ENCODE data around the gene TGFA. TPM values are rescaled to one million over a fixed set of nuclear protein-coding genes. Genes with fewer than 3 reads are reported as not detected.

Gene TGFA
- total RNA-seq, 1 experiment from 2014 or later: 1.7 TPM

- H3K27me3 ChIP-seq (ENCODE audit: control insufficient read depth, insufficient read depth, low read length): peaks cover 12% of the 10 kb centered on the region
- POLR2A ChIA-PET: no interaction called here
- no peak for DNase-seq (ENCODE audit: low read depth, low spot score)
- no peak overlapping the region for H3K4me3 ChIP-seq (ENCODE audit: low read depth in 2 of 2, low read length in 2 of 2)
- no peaks in the 10 kb centered on the region for H3K4me1 ChIP-seq (ENCODE audit: control insufficient read depth, insufficient read depth, low read length)
- intact Hi-C loops (cut with micrococcal nuclease; ENCODE audit: unreplicated experiment): no loop called here
- no peak overlapping the region for H3K27ac ChIP-seq (ENCODE audit: low read length)
- in situ Hi-C loops (cut with HindIII; ENCODE audit: low pct_unique_long_range_greater_than_20kb, low sequenced_read_pairs): no loop called here
- no peak for ATAC-seq
- TF ChIP-seq TCF7L2 (IDR thresholded peaks at IDR 0.05; ENCODE audit: low read depth, low read length): no peak
- no peak for TF ChIP-seq REST (IDR thresholded peaks at IDR 0.05; ENCODE audit: insufficient read depth in 1 of 2, low read depth in 2 of 2, low read length in 1 of 2)
- no peak for TF ChIP-seq SIN3A (IDR thresholded peaks at IDR 0.05; ENCODE audit: borderline replicate concordance, insufficient read depth, low read depth, low read length)
- no peak for TF ChIP-seq CTCF (IDR thresholded peaks at IDR 0.05)
- TF ChIP-seq POLR2AphosphoS5 (IDR thresholded peaks at IDR 0.05; ENCODE audit: low read depth, low read length): no peak
- H3K9me3 ChIP-seq (ENCODE audit: control insufficient read depth, insufficient read depth, low read depth, low read length): no peaks in the 10 kb centered on the region
- no peaks in the 10 kb centered on the region for H3K36me3 ChIP-seq (ENCODE audit: control insufficient read depth, insufficient read depth, low read length)
- BruUV-seq (replicated peaks): no TSS peak
- CTCF ChIA-PET: no interaction called here
Observed at GRCh38 chr2:70482401-70482800, 71.2 kb downstream of the TGFA start.

GRCh38 chr2:70480468-70480867 lies 73.2 kb downstream of the TGFA start:
- ATAC-seq (no peak), DNase-seq (ENCODE audit: low read depth, low spot score) (no peak)
- ChIA-PET CTCF (no interaction called here), POLR2A (no interaction called here)
- intact Hi-C loops (cut with micrococcal nuclease; ENCODE audit: unreplicated experiment) (no loop called here), in situ Hi-C loops (cut with HindIII; ENCODE audit: low pct_unique_long_range_greater_than_20kb, low sequenced_read_pairs) (no loop called here)
- TF ChIP-seq REST (IDR thresholded peaks at IDR 0.05; ENCODE audit: insufficient read depth in 1 of 2, low read depth in 2 of 2, low read length in 1 of 2): no peak
- no peak for TF ChIP-seq CTCF (IDR thresholded peaks at IDR 0.05)
- TF ChIP-seq TCF7L2 (IDR thresholded peaks at IDR 0.05; ENCODE audit: low read depth, low read length): no peak
- TF ChIP-seq POLR2AphosphoS5 (IDR thresholded peaks at IDR 0.05; ENCODE audit: low read depth, low read length): no peak
- no peak for TF ChIP-seq SIN3A (IDR thresholded peaks at IDR 0.05; ENCODE audit: borderline replicate concordance, insufficient read depth, low read depth, low read length)
- Histone ChIP-seq H3K4me3 (ENCODE audit: low read depth in 2 of 2, low read length in 2 of 2) (no peak overlapping the region), H3K36me3 (ENCODE audit: control insufficient read depth, insufficient read depth, low read length) (no peaks in the 10 kb centered on the region), H3K4me1 (ENCODE audit: control insufficient read depth, insufficient read depth, low read length) (no peaks in the 10 kb centered on the region), H3K9me3 (ENCODE audit: control insufficient read depth, insufficient read depth, low read depth, low read length) (no peaks in the 10 kb centered on the region), H3K27me3 (ENCODE audit: control insufficient read depth, insufficient read depth, low read length) (peaks cover 19% of the 10 kb centered on the region), H3K27ac (ENCODE audit: low read length) (no peak overlapping the region)
- BruUV-seq (replicated peaks): no TSS peak
